HEK293T (cell line): Measurements from ENCODE around the gene RCSD1.

Experiments
- CTCF ChIA-PET: fragments of 350-600 bp; formaldehyde crosslinking; extraction: SDS; loops from one replicate; lab custom pipeline; 2021; ENCODE audit warnings: antibody characterized with exemption, inconsistent platforms; lab: Yijun Ruan, JAX
- POLR2A ChIA-PET: fragments of 350-600 bp; formaldehyde crosslinking; extraction: SDS; loops from one replicate; lab custom pipeline; 2020; ENCODE audit warnings: antibody characterized with exemption, inconsistent platforms; lab: Yijun Ruan, JAX
- DNase-seq: peaks from one replicate; pipeline ENCODE4 v3.0.0; 2012; ENCODE audit warnings: mixed read lengths; ENCODE audit errors: extremely low spot score
- ARNT ChIP-seq: fragments of 450-650 bp; IDR thresholded peaks from 2 replicates; pipeline ENCODE4 v1.6.1; 2017; ENCODE audit warnings: mild to moderate bottlenecking
- BHLHE40 ChIP-seq: fragments of 450-650 bp; IDR thresholded peaks from 2 replicates; pipeline ENCODE4 v1.6.1; 2016; ENCODE audit warnings: mild to moderate bottlenecking, moderate library complexity, borderline replicate concordance
- CTBP1 ChIP-seq: fragments of 450-650 bp; IDR thresholded peaks from 2 replicates; pipeline ENCODE4 v1.6.1; 2016; ENCODE audit warnings: borderline replicate concordance
- ELF4 ChIP-seq: fragments of 450-650 bp; IDR thresholded peaks from 2 replicates; pipeline ENCODE4 v1.6.1; 2017; ENCODE audit warnings: antibody characterized with exemption
- FOXA1 ChIP-seq: fragments of 450-650 bp; IDR thresholded peaks from 2 replicates; pipeline ENCODE4 v1.6.1; 2016; ENCODE audit warnings: mild to moderate bottlenecking
- FOXK2 ChIP-seq: fragments of 450-650 bp; IDR thresholded peaks from 2 replicates; pipeline ENCODE4 v1.6.1; 2016; ENCODE audit warnings: mild to moderate bottlenecking
- FOXM1 ChIP-seq: fragments of 450-650 bp; IDR thresholded peaks from 2 replicates; pipeline ENCODE4 v1.6.1; 2017; ENCODE audit warnings: mild to moderate bottlenecking, borderline replicate concordance
- HDGF ChIP-seq: fragments of 450-650 bp; IDR thresholded peaks from 2 replicates; pipeline ENCODE4 v1.6.1; 2017; ENCODE audit warnings: antibody characterized with exemption, borderline replicate concordance
- L3MBTL2 ChIP-seq: fragments of 450-650 bp; conservative IDR thresholded peaks from 2 replicates; pipeline ENCODE4 v1.6.1; 2016; ENCODE audit warnings: mild to moderate bottlenecking
- LEF1 ChIP-seq: fragments of 450-650 bp; IDR thresholded peaks from 2 replicates; pipeline ENCODE4 v1.6.1; 2017; ENCODE audit warnings: mild to moderate bottlenecking, borderline replicate concordance
- NFRKB ChIP-seq: fragments of 450-650 bp; IDR thresholded peaks from 2 replicates; pipeline ENCODE4 v1.6.1; 2016; ENCODE audit warnings: mild to moderate bottlenecking, moderate library complexity
- SP1 ChIP-seq: fragments of 450-650 bp; IDR thresholded peaks from 2 replicates; pipeline ENCODE4 v1.6.1; 2017
- SUZ12 ChIP-seq: fragments of 450-650 bp; IDR thresholded peaks from 2 replicates; pipeline ENCODE4 v1.6.1; 2016; ENCODE audit warnings: mild to moderate bottlenecking
- ZNF384 ChIP-seq: fragments of 450-650 bp; IDR thresholded peaks from 2 replicates; pipeline ENCODE4 v1.6.1; 2016
- TF ChIP-seq, protein P1 (sequence below): fragments of 450-650 bp; IDR thresholded peaks from 2 replicates; pipeline ENCODE4 v1.6.1; 2016

Gene RCSD1

GRCh38 chr1:167744901-167745300 is 114.9 kb downstream of the RCSD1 start:
- no peak for DNase-seq
- TF ChIP-seq FOXK2 (no peak), FOXA1 (no peak), ARNT (no peak), SUZ12 (no peak), HDGF (no peak), ELF4 (no peak), FOXM1 (no peak), L3MBTL2 (no peak), SP1 (no peak), ZNF384 (no peak), LEF1 (no peak), NFRKB (no peak), CTBP1 (no peak), BHLHE40 (no peak)
- CTCF ChIA-PET: no interaction called here
- POLR2A ChIA-PET: no interaction called here

DNA sequence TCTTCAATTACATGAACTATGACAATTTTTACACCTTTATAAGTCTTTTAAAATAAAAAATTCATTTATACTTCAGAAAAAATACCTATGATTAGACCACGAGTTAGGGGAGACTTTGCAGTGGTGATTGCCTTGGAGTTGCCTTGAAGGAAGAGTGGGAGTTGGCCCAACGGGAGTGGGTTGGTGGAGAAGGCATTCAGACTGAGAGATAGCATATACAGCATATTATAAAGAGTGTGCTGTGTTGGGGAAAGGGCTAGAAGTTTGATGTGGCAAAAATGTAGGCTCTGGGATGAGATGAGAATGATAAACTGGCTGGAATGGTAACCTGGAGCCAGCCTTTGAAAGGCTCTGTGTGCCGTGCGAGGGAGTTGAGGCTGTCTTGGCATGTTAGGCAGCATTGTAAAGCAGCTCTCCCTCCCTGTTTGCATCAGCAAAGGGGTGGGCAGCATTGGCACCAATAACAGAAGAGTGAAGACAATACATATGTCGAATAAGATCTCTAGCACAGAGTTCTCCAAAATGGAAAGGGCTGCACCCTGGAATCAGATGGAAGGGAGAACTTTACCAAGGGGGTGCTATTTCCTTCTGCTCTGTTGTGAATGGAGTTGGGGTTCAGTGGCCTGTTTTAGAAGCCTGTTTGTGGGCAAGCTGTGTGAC is 116.1 kb downstream of the RCSD1 start:
- POLR2A ChIA-PET: no interaction called here
- TF ChIP-seq NFRKB (no peak), ELF4 (no peak), SUZ12 (no peak), FOXM1 (no peak)
- DNase-seq: no peak
- CTCF ChIA-PET: interaction anchor here (0.7 kb wide), 1 partner anchor 151 kb away, joined by 3 read pairs; no protein-coding TSS in a partner anchor

GRCh38 chr1:167746988-167747655 is 117.1 kb downstream of the RCSD1 start:
- DNase-seq: no peak
- TF ChIP-seq, protein P1, sequence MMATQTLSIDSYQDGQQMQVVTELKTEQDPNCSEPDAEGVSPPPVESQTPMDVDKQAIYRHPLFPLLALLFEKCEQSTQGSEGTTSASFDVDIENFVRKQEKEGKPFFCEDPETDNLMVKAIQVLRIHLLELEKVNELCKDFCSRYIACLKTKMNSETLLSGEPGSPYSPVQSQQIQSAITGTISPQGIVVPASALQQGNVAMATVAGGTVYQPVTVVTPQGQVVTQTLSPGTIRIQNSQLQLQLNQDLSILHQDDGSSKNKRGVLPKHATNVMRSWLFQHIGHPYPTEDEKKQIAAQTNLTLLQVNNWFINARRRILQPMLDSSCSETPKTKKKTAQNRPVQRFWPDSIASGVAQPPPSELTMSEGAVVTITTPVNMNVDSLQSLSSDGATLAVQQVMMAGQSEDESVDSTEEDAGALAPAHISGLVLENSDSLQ: no peak
- no peak for TF ChIP-seq LEF1
- TF ChIP-seq FOXK2: no peak
- TF ChIP-seq FOXA1: no peak
- TF ChIP-seq ARNT: no peak
- ChIA-PET POLR2A (no interaction called here), CTCF (no interaction called here)

DNA sequence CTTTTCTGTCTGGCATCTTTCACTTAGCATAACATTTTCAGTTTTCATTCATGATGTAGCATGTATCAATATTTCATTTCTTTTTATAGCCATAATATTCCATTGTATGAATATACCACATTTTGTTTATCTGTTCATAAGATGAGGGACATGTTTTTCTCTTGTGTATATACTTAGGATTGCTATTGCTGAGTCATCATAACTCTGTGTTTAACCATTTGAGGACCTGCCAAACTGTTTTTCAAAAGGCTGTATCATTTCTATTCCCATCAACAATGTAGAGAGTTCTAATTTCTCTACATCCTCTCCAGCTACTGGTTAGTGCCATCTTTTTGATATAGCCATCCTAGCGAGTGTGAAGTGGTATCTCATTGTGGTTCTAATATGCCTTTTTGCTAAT is 118.0 kb downstream of the RCSD1 start:
- POLR2A ChIA-PET: no interaction called here
- CTCF ChIA-PET: no interaction called here
- no peak for TF ChIP-seq ARNT
- no peak for TF ChIP-seq L3MBTL2
- TF ChIP-seq FOXM1: no peak
- no peak for TF ChIP-seq ZNF384
- TF ChIP-seq ELF4: no peak
- no peak for TF ChIP-seq HDGF
- TF ChIP-seq SUZ12: no peak
- no peak for DNase-seq

DNA sequence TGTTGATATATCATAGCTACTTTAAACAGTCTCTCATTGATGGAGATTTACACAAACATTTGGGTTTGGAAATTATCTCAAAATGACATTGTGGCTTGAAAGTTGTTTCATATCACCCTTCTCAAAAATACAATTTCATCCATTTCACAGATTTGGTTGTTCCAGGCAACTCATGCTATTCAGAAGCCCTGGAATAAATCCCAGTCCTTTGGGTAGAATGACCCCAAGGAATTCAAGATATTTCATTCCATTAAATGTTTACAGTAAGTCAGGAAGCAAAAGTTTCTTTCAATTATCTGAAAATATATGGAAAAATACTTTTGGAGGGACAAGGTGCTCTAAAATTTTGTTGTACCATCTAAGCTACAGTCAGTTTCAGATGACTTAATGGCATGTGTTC is 118.9 kb downstream of the RCSD1 start:
- CTCF ChIA-PET: no interaction called here
- no peak for DNase-seq
- no peak for TF ChIP-seq FOXM1
- TF ChIP-seq NFRKB: no peak
- no peak for TF ChIP-seq LEF1
- no peak for TF ChIP-seq ELF4
- no peak for TF ChIP-seq CTBP1
- POLR2A ChIA-PET: no interaction called here

GRCh38 chr1:167749741-167750140 is 119.7 kb downstream of the RCSD1 start:
- ChIA-PET POLR2A (no interaction called here), CTCF (interaction anchor here (0.7 kb wide), 1 partner anchor 28 kb away, joined by 3 read pairs; the partner anchor contains the start of gene MPZL1)
- DNase-seq: no peak
- TF ChIP-seq SP1: no peak
- TF ChIP-seq, protein P1: no peak
- no peak for TF ChIP-seq HDGF
- no peak for TF ChIP-seq CTBP1
- no peak for TF ChIP-seq FOXK2
- TF ChIP-seq FOXM1: no peak
- no peak for TF ChIP-seq ZNF384
- TF ChIP-seq BHLHE40: no peak

DNA sequence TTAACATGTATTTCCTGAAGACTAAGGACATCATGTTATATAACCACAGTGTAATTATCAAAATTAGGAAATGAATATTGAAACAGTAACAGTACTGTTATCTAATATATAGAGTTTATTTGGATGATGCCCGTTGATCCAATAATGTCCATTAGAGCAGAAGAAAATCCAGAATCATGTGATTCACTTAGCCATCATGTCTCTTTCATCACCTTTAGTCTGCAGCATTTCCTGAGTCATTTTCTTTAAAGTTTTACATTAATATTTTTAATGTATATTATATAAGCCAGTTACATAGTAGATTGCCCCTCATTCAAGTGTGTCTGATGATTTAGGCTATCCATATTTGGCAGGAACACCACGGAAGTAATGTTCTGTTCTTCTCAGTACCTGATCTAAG is 120.6 kb downstream of the RCSD1 start:
- POLR2A ChIA-PET: no interaction called here
- CTCF ChIA-PET: no interaction called here
- no peak for DNase-seq
- no peak for TF ChIP-seq FOXK2
- TF ChIP-seq NFRKB: no peak
- TF ChIP-seq SP1: no peak
- no peak for TF ChIP-seq ZNF384
- TF ChIP-seq, protein P1: no peak
- no peak for TF ChIP-seq L3MBTL2
